HepG2 (cell line): Measurements from ENCODE around the gene PDPK1. TPM values are rescaled to one million over a fixed set of nuclear protein-coding genes. Genes with fewer than 3 reads are reported as not detected.
"Not testable (repeated sequence)": the region's sequence is repeated elsewhere in the genome, so short reads cannot be mapped to it uniquely, and the experiment has no call there.

Experiments
- AKAP8 ChIP-seq: sonication (generic); formaldehyde crosslinking; IDR thresholded peaks from 2 replicates; pipeline ENCODE4 v1.5.1; 2020; ENCODE audit warnings: mild to moderate bottlenecking, missing genetic modification reagents
- CEBPG ChIP-seq: IDR thresholded peaks from 2 replicates; pipeline ENCODE4 v1.6.1; 2016
- FOXP1 ChIP-seq, 2 experiments: fragments of 450-650 bp in 1 of 2; IDR thresholded peaks; 2 replicates each; pipeline ENCODE4 v1.6.1; 2017 to 2018; ENCODE audit warnings: antibody characterized with exemption in 1 of 2
- GATAD2A ChIP-seq: IDR thresholded peaks from 2 replicates; pipeline ENCODE4 v1.6.1; 2016
- HMGXB4 ChIP-seq, 2 experiments: sonication (generic) in 1 of 2; formaldehyde crosslinking in 1 of 2; IDR thresholded peaks; 2 replicates each; pipeline versions ENCODE4 v1.4.0 to v1.6.1; 2018 to 2020; ENCODE audit warnings: missing genetic modification reagents in 2 of 2, borderline replicate concordance in 1 of 2, low read depth in 1 of 2, mild to moderate bottlenecking in 1 of 2, missing biosample characterization in 1 of 2
- KDM3A ChIP-seq: IDR thresholded peaks from 2 replicates; pipeline ENCODE4 v1.6.1; 2018; ENCODE audit warnings: low read depth, missing compliant biosample characterization
- MED1 ChIP-seq: sonication (generic); formaldehyde crosslinking; IDR thresholded peaks from 2 replicates; pipeline ENCODE4 v1.4.0; 2020; ENCODE audit warnings: missing genetic modification reagents
- NCOA2 ChIP-seq: sonication (generic); formaldehyde crosslinking; IDR thresholded peaks from 2 replicates; pipeline ENCODE4 v1.8.0; 2022; ENCODE audit warnings: inconsistent platforms
- NR2C2 ChIP-seq: sonication (generic); formaldehyde crosslinking; IDR thresholded peaks from 2 replicates; pipeline ENCODE4 v1.4.0; 2020; ENCODE audit warnings: missing genetic modification reagents, mild to moderate bottlenecking, moderate library complexity, borderline replicate concordance
- RARA ChIP-seq: IDR thresholded peaks from 2 replicates; pipeline ENCODE4 v1.6.1; 2016; ENCODE audit warnings: missing genetic modification reagents, missing compliant biosample characterization
- RXRA ChIP-seq: sonication (generic); formaldehyde crosslinking; IDR thresholded peaks from 2 replicates; pipeline ENCODE4 v1.5.1; 2020; ENCODE audit warnings: missing genetic modification reagents
- SOX13 ChIP-seq, 3 experiments: fragments of 450-650 bp in 1 of 3; sonication (generic) in 1 of 3; formaldehyde crosslinking in 1 of 3; IDR thresholded peaks in 2 of 3; conservative IDR thresholded peaks in 1 of 3; 2 replicates each; pipeline versions ENCODE4 v1.5.0 to v1.6.1; 2016 to 2020; ENCODE audit warnings: antibody characterized with exemption in 1 of 3, mild to moderate bottlenecking in 1 of 3, missing compliant biosample characterization in 1 of 3, missing genetic modification reagents in 1 of 3, moderate library complexity in 1 of 3
- TARDBP ChIP-seq: sonication (generic); formaldehyde crosslinking; IDR thresholded peaks from 2 replicates; pipeline ENCODE4 v1.8.0; 2022; ENCODE audit warnings: mild to moderate bottlenecking, missing genetic modification reagents
- ZFP91 ChIP-seq: sonication (generic); formaldehyde crosslinking; IDR thresholded peaks from 2 replicates; pipeline ENCODE4 v1.9.0; 2022; ENCODE audit warnings: missing genetic modification reagents, mild to moderate bottlenecking, borderline replicate concordance
- ZNF160 ChIP-seq: sonication (generic); formaldehyde crosslinking; IDR thresholded peaks from 2 replicates; pipeline ENCODE4 v1.8.0; 2022; ENCODE audit warnings: mild to moderate bottlenecking, inconsistent platforms, missing genetic modification reagents
- ZNF687 ChIP-seq: sonication (generic); formaldehyde crosslinking; IDR thresholded peaks from 2 replicates; pipeline ENCODE4 v1.5.1; 2020; ENCODE audit warnings: mild to moderate bottlenecking, missing genetic modification reagents, moderate library complexity
- ZNF770 ChIP-seq: sonication (generic); formaldehyde crosslinking; IDR thresholded peaks from 2 replicates; pipeline ENCODE4 v1.5.0; 2020; ENCODE audit warnings: mild to moderate bottlenecking, missing genetic modification reagents
- ZNF788 ChIP-seq: sonication (generic); formaldehyde crosslinking; IDR thresholded peaks from 2 replicates; pipeline ENCODE4 v1.5.0; 2020; ENCODE audit warnings: mild to moderate bottlenecking, missing genetic modification reagents, borderline replicate concordance
- polyA plus RNA-seq, 8 experiments: library from polyadenylated mRNA; depleted of rRNA in 3 of 8; stranded (reverse) in 7 of 8; unstranded in 1 of 8; fragments of >200 nt; fragmentation: Illumina TruSeq in 4 of 8; extraction: Trizol in 4 of 8; gene quantifications; 2 replicates each; pipeline versions ENCODE4 v1.2.1 to v1.2.3, GENCODE V29; 2011 to 2016; ENCODE audit warnings: low read depth in 4 of 8, missing spikeins in 1 of 8, mixed read lengths in 1 of 8; ENCODE audit not compliant: insufficient read depth in 1 of 8
- total RNA-seq, 5 experiments: library from RNA; depleted of rRNA; stranded (reverse); fragments of >200 nt; fragmentation: Illumina TruSeq; extraction: Trizol; gene quantifications; 2 replicates each; pipeline ENCODE4 v1.2.3, GENCODE V29; 2016; ENCODE audit warnings: low read depth in 1 of 5

The PDPK1 gene
- total and polyA plus RNA-seq, 2 of the 13 experiments (the other 11 are each of a cell fraction or from before 2014, with no cell fraction given) = 59.6 to 129 TPM

GRCh38 chr16:2541409-2541808 lies 3.6 kb downstream of the PDPK1 start (continued):
- peak; percentile 56 for TF ChIP-seq ZFP91 (CRISPR knock-in tag)
- TF ChIP-seq NR2C2 (CRISPR knock-in tag) = peak; percentile 84
- peak; percentile 97 for TF ChIP-seq ZNF687
- TF ChIP-seq MED1 (CRISPR knock-in tag) = peak; percentile 78
- 0 out of 4 replicates have a peak, but pooled peaks of 1 of the 2 experiments have one; percentile 39 for TF ChIP-seq HMGXB4 (CRISPR knock-in tag; IDR thresholded peaks at IDR 0.05; ENCODE audit: borderline replicate concordance in 1 of 2, low read depth in 1 of 2)
- TF ChIP-seq RXRA = 0 out of 2 replicates have a peak, but pooled peaks have one; percentile 24
- TF ChIP-seq AKAP8 = peak; percentile 66; the same call in 1 of the 2 replicates
- peak; percentile 23; the same call in 1 of the 2 replicates for TF ChIP-seq ZNF788 (CRISPR knock-in tag)
- TF ChIP-seq KDM3A (CRISPR knock-in tag) = 0 out of 2 replicates have a peak, but pooled peaks have one; percentile 38
- TF ChIP-seq TARDBP (CRISPR knock-in tag) = peak; percentile 25; the same call in 1 of the 2 replicates
- peak; percentile 56 for TF ChIP-seq CEBPG (CRISPR knock-in tag)
- TF ChIP-seq ZNF160 (CRISPR knock-in tag) = 0 out of 2 replicates have a peak, but pooled peaks have one; percentile 44
- TF ChIP-seq SOX13, FOXP1 (IDR thresholded peaks at IDR 0.05): not testable (repeated sequence)
- peak in 1 of 2 experiments; percentile 49; a peak in 1 of 4 replicates for TF ChIP-seq SOX13 (CRISPR knock-in tag; conservative IDR thresholded peaks at IDR 0.05 in 1 of 2, IDR thresholded peaks at IDR 0.05 in 1 of 2)
- TF ChIP-seq ZNF770 (CRISPR knock-in tag) = peak; percentile 48; the same call in 1 of the 2 replicates
- peak; percentile 51 for TF ChIP-seq FOXP1 (CRISPR knock-in tag; IDR thresholded peaks at IDR 0.05)
- peak; percentile 53 for TF ChIP-seq NCOA2
- TF ChIP-seq RARA = peak; percentile 60
- TF ChIP-seq GATAD2A = peak; percentile 80
